ENCODE results near the gene CEMIP.

Gene CEMIP

GRCh38 chr15:80783260-80783659, 4.1 kb downstream of the CEMIP start:
- no peak overlapping the region for H3K4me3 ChIP-seq (ENCODE audit: low read length)
- TF ChIP-seq ZNF274 (IDR thresholded peaks at IDR 0.05; ENCODE audit: low read depth, low read length): no peak

DNA sequence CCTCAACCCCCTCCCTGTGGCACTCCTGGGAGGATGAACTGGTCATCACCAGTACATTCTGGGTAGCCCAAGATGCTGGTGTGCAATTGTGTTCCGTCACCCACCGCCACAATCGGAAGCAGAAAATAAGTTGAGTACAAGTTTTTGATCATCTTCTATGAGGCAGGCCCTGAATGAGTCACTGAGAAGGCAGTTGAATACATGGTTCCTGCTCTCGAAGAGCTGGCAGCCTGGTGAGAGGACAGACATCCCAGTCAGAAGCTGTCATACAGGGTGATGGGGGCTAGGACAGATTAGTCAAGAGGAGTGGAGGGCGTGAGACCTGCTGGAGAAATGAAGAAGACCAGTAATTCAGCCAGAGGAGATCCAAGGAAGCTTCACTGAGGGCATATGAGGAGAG, 6.2 kb downstream of the CEMIP start:
- no peak for TF ChIP-seq ZNF274 (IDR thresholded peaks at IDR 0.05; ENCODE audit: low read depth, low read length)
- H3K4me3 ChIP-seq (ENCODE audit: low read length): no peak overlapping the region

- no peak overlapping the region for H3K4me3 ChIP-seq (ENCODE audit: low read length)
- TF ChIP-seq ZNF274 (IDR thresholded peaks at IDR 0.05; ENCODE audit: low read depth, low read length): no peak
Measured at GRCh38 chr15:80785811-80786354, 6.7 kb downstream of the CEMIP start.

DNA sequence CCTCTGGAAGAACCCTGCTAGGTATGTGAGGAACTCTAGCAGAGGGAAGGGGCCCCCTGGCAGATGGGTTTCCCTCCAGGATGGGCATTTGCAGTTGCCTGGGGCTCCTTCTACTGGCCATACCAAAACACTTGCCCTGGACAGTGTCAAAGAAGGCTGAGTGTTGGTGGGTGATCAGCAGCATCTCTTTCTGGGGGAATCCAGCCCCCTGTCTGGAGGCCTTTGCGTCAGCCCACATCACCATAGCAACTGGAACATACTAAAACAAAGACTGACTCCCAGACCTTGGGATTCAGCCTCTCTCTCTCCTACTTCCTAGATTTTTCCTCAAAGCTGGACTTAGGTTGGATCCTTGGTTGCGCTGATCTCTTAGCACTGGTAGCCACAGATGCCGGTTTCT, 8.1 kb downstream of the CEMIP start:
- no peak for TF ChIP-seq ZNF274 (IDR thresholded peaks at IDR 0.05; ENCODE audit: low read depth, low read length)

DNA sequence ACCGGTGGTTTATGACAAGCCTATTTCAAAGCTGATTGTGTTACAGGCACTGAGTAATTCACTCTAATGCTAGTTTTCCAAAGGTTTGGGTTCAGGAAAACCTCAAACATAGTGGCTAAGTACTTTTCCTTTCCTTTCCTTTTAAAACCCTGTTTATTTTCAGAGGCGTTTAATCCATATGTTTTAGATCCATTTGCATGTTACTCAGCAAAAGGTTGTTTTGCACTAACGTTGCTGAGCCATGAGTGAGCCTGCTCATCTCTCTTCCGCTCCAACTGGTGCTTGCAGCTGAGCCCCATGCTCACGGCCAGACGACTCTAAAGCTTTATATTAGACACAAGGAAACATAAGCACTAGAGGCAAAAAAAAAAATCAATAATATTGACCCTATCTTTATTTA, 9.4 kb downstream of the CEMIP start:
- H3K4me3 ChIP-seq (ENCODE audit: low read length): no peak overlapping the region
- TF ChIP-seq ZNF274 (IDR thresholded peaks at IDR 0.05; ENCODE audit: low read depth, low read length): no peak

More for the DNA sequence above, 8.1 kb downstream of the CEMIP start:
- no peak overlapping the region for H3K4me3 ChIP-seq (ENCODE audit: low read length)

DNA sequence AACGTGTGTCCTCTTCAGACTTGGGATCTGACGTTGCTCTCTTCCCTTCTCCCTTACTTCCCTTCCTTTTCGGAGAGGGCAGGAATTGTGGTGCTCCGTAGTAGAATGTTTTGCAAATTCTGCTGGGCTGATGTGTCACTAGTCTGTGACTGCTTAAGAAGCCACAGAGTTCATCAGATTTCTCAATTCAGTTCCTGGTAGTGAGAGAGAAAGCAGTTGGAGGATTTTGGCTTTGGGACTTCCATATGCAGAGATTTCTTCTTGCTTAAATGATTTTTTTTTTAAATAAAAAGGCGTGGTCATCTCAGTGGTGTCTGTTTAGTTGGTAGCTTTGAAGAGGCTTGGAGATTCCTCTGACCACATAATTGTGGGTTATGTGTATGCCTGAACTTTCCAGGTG, 10.1 kb downstream of the CEMIP start:
- TF ChIP-seq ZNF274 (IDR thresholded peaks at IDR 0.05; ENCODE audit: low read depth, low read length): no peak
- no peak overlapping the region for H3K4me3 ChIP-seq (ENCODE audit: low read length)

GRCh38 chr15:80789796-80790195, 10.6 kb downstream of the CEMIP start:
- H3K4me3 ChIP-seq (ENCODE audit: low read length): no peak overlapping the region
- no peak for TF ChIP-seq ZNF274 (IDR thresholded peaks at IDR 0.05; ENCODE audit: low read depth, low read length)

GRCh38 chr15:80790236-80790635, 11.1 kb downstream of the CEMIP start:
- no peak overlapping the region for H3K4me3 ChIP-seq (ENCODE audit: low read length)
- TF ChIP-seq ZNF274 (IDR thresholded peaks at IDR 0.05; ENCODE audit: low read depth, low read length): no peak

- TF ChIP-seq ZNF274 (IDR thresholded peaks at IDR 0.05; ENCODE audit: low read depth, low read length): no peak
- H3K4me3 ChIP-seq (ENCODE audit: low read length): no peak overlapping the region
Measured at GRCh38 chr15:80791004-80791403, 11.8 kb downstream of the CEMIP start.

DNA sequence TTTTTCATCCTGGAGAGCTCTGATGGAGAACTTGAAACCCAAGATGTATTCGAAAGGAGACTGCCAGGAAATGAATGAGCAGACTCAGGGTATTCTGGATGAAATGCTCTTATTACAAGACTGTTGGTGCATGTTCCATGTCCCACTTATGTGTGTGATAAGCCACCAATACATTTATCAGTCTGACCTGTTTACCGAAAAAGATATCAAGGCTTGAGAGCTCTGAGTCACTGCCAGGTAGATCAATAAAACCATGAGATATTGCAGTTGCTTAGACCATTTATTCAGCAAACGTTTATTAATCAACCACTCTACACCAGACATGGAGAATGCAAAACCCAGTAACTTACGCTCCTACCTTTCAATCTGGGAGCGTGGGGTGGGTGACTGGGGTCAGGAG, 17.2 kb downstream of the CEMIP start:
- no peak for TF ChIP-seq ZNF274 (IDR thresholded peaks at IDR 0.05; ENCODE audit: low read depth, low read length)
- no peak overlapping the region for H3K4me3 ChIP-seq (ENCODE audit: low read length)

- no peak overlapping the region for H3K4me3 ChIP-seq (ENCODE audit: low read length)
- TF ChIP-seq ZNF274 (IDR thresholded peaks at IDR 0.05; ENCODE audit: low read depth, low read length): no peak
Measured at GRCh38 chr15:80798911-80799310, 19.7 kb downstream of the CEMIP start.

- no peak overlapping the region for H3K4me3 ChIP-seq (ENCODE audit: low read length)
- no peak for TF ChIP-seq ZNF274 (IDR thresholded peaks at IDR 0.05; ENCODE audit: low read depth, low read length)
Measured at GRCh38 chr15:80800067-80800466, 20.9 kb downstream of the CEMIP start.

- H3K4me3 ChIP-seq (ENCODE audit: low read length): no peak overlapping the region
- no peak for TF ChIP-seq ZNF274 (IDR thresholded peaks at IDR 0.05; ENCODE audit: low read depth, low read length)
Measured at GRCh38 chr15:80801891-80802680, 22.9 kb downstream of the CEMIP start.

- TF ChIP-seq ZNF274 (IDR thresholded peaks at IDR 0.05; ENCODE audit: low read depth, low read length): no peak
- H3K4me3 ChIP-seq (ENCODE audit: low read length): no peak overlapping the region
Measured at GRCh38 chr15:80803580-80804525, 24.7 kb downstream of the CEMIP start.

Data from GM08714 (cell line).